GM21381 (cell line): ENCODE results near the gene C1QTNF1.
"Not testable (repeated sequence)": the region's sequence is repeated elsewhere in the genome, so short reads cannot be mapped to it uniquely, and the experiment has no call there.

Experiments
- ATAC-seq: cut with Tn5 transposase; IDR thresholded peaks from one replicate; pipeline ENCODE4 v1.9.1; 2021; ENCODE audit warnings: mild to moderate bottlenecking, moderate library complexity; ENCODE audit not compliant: unreplicated experiment

The C1QTNF1 gene

GRCh38 chr17:79005063-79005861 lies 18.7 kb upstream of the C1QTNF1 start:
- ATAC-seq: no peak

- ATAC-seq: no peak
Measured at GRCh38 chr17:79006046-79006445, 17.9 kb upstream of the C1QTNF1 start.

GRCh38 chr17:79006794-79007503 lies 17.0 kb upstream of the C1QTNF1 start:
- ATAC-seq: no peak

GRCh38 chr17:79007504-79008381 lies 16.2 kb upstream of the C1QTNF1 start:
- ATAC-seq: no peak

- ATAC-seq: peak; percentile 16
Measured at GRCh38 chr17:79008666-79009387, 15.1 kb upstream of the C1QTNF1 start.

GRCh38 chr17:79009397-79010303 lies 14.3 kb upstream of the C1QTNF1 start, which contains the start of gene CANT1:
Gene CANT1 (minus strand): TSS chr17:79009764. CDS start chr17:78997622, 12,142 bp downstream.
- peak; percentile 93 for ATAC-seq

- ATAC-seq: no peak
Measured at GRCh38 chr17:79010304-79010646, 13.7 kb upstream of the C1QTNF1 start.

GRCh38 chr17:79011451-79012147 lies 12.4 kb upstream of the C1QTNF1 start:
- ATAC-seq: no peak

GRCh38 chr17:79012563-79013134 lies 11.3 kb upstream of the C1QTNF1 start:
- no peak for ATAC-seq

- ATAC-seq: no peak
Measured at GRCh38 chr17:79014158-79014758, 9.7 kb upstream of the C1QTNF1 start.

- ATAC-seq: no peak
Measured at GRCh38 chr17:79017546-79018369, 6.2 kb upstream of the C1QTNF1 start.

- no peak for ATAC-seq
Measured at GRCh38 chr17:79018370-79018695, 5.6 kb upstream of the C1QTNF1 start.

GRCh38 chr17:79019261-79019631 lies 4.7 kb upstream of the C1QTNF1 start:
- no peak for ATAC-seq

- no peak for ATAC-seq
Measured at GRCh38 chr17:79019632-79020584, 4.1 kb upstream of the C1QTNF1 start.

GRCh38 chr17:79020631-79021301 lies 3.2 kb upstream of the C1QTNF1 start:
- ATAC-seq: no peak

- ATAC-seq: not testable (repeated sequence)
Measured at GRCh38 chr17:79021929-79022328, 2.0 kb upstream of the C1QTNF1 start.
